ENCODE data around the gene UBR3. TPM values are rescaled to one million over a fixed set of nuclear protein-coding genes. Genes with fewer than 3 reads are reported as not detected.
"Not testable (repeated sequence)": the region's sequence is repeated elsewhere in the genome, so short reads cannot be mapped to it uniquely, and the experiment has no call there.

UBR3 gene
- total and polyA plus RNA-seq, 12 donors = 21.0 to 146 (median 115) TPM

- no peaks in the 10 kb centered on the region for H3K9me3 ChIP-seq
- ATAC-seq (no peak), DNase-seq (no peak)
- H3K27me3 ChIP-seq = no peaks in the 10 kb centered on the region
- TF ChIP-seq, protein P1, sequence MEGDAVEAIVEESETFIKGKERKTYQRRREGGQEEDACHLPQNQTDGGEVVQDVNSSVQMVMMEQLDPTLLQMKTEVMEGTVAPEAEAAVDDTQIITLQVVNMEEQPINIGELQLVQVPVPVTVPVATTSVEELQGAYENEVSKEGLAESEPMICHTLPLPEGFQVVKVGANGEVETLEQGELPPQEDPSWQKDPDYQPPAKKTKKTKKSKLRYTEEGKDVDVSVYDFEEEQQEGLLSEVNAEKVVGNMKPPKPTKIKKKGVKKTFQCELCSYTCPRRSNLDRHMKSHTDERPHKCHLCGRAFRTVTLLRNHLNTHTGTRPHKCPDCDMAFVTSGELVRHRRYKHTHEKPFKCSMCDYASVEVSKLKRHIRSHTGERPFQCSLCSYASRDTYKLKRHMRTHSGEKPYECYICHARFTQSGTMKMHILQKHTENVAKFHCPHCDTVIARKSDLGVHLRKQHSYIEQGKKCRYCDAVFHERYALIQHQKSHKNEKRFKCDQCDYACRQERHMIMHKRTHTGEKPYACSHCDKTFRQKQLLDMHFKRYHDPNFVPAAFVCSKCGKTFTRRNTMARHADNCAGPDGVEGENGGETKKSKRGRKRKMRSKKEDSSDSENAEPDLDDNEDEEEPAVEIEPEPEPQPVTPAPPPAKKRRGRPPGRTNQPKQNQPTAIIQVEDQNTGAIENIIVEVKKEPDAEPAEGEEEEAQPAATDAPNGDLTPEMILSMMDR (IDR thresholded peaks at IDR 0.05) = no peak
- intact Hi-C loops (cut with DNase I) = loop anchor here in 5 of 10 donors (2.0 to 10.0 kb wide), 5 partner anchors 99 to 474 kb away; partner anchors contain the start of genes UBR3 (in 3 of the 5) and METTL5 (in 2 of the 5)
- peaks cover 0 to 84% (median 16%) of the 10 kb centered on the region in 9 donors for H3K36me3 ChIP-seq
- no peaks in the 10 kb centered on the region for H3K4me1 ChIP-seq
- 96 to 98% methylated on average over 2 of the region's 2 CpGs for WGBS, 2 donors
- no peak overlapping the region for H3K27ac ChIP-seq
- no peak overlapping the region for H3K4me3 ChIP-seq
Measured at GRCh38 chr2:169925968-169926367, 98.7 kb downstream of the UBR3 start.

GRCh38 chr2:169928463-169928864, 101.2 kb downstream of the UBR3 start:
- no peaks in the 10 kb centered on the region for H3K27me3 ChIP-seq
- H3K4me1 ChIP-seq = peaks cover 0 to 3% (median 0%) of the 10 kb centered on the region in 9 donors
- DNase-seq = peak in 1 of 2 donors; percentile 8
- peak in 1 of 8 donors; percentile 38 for ATAC-seq
- H3K4me3 ChIP-seq = no peak overlapping the region
- H3K36me3 ChIP-seq = peaks cover 0 to 86% (median 16%) of the 10 kb centered on the region in 9 donors
- H3K27ac ChIP-seq = no peak overlapping the region
- H3K9me3 ChIP-seq = no peaks in the 10 kb centered on the region
- intact Hi-C loops (cut with DNase I) = loop anchor here in 8 of 10 donors (2.0 to 10.0 kb wide), 6 partner anchors 101 to 476 kb away; partner anchors contain the start of genes METTL5 (in 4 of the 8) and UBR3 (in 4 of the 8)
- TF ChIP-seq, protein P1 (IDR thresholded peaks at IDR 0.05) = peak; percentile 56 to 82 (median 72)
- 54 to 67% methylated on average over 1 of the region's 1 CpG for WGBS, 2 donors

DNA sequence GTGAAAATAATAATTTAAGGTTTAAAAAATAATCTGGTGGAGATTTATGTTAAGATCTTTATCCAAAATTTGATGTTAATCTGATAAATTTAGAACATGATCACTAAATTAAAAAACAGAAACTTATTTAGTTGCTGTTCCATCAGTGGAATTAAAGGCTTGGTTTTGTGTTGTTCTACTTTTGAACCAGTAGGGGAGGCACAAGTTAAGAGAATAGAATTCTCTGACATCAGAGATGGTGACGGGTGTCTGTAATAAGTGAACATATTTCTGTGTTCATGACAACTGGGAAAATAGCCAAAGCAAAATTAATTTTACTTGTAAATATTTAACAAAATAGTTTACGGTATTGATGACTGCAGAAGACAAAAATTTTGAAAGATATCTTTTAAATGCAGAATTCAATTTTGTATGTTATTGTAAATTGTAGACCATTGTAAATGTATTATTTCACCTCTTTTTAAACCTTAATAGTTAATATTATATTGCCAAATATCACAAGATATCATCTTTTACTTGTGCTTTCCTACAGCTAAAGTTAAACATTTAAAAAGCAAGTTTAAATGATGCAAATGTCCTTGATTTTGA, 106.0 kb downstream of the UBR3 start:
- Histone ChIP-seq H3K9me3 (no peaks in the 10 kb centered on the region), H3K4me3 (no peak overlapping the region), H3K4me1 (peaks cover 0 to 4% (median 0%) of the 10 kb centered on the region in 9 donors), H3K36me3 (peaks cover 0 to 76% (median 3%) of the 10 kb centered on the region in 9 donors), H3K27ac (no peak overlapping the region), H3K27me3 (no peaks in the 10 kb centered on the region)
- WGBS, 2 donors = 51 to 61% methylated on average over 2 of the region's 2 CpGs
- TF ChIP-seq, protein P1 (IDR thresholded peaks at IDR 0.05) = peak; percentile 38 to 70 (median 63)
- no peak for DNase-seq
- peak in 3 of 8 donors; percentile 38 to 67 (median 65) for ATAC-seq
- intact Hi-C loops (cut with DNase I) = no loop called here

DNA sequence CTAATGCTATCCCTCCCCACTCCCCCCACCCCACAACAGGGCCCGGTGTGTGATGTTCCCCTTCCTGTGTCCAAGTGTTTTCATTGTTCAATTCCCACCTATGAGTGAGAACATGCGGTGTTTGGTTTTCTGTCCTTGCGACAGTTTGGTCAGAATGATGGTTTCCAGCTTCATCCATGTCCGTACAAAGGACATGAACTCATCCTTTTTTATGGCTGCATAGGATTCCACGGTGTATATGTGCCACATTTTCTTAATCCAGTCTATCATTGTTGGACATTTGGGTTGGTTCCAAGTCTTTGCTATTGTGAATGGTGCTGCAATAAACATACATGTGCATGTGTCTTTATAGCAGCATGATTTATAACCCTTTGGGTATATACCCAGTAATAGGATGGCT, 109.4 kb downstream of the UBR3 start:
- H3K4me3 ChIP-seq; DNase-seq; H3K27ac ChIP-seq; H3K9me3 ChIP-seq; ATAC-seq; intact Hi-C loops (cut with DNase I); H3K27me3 ChIP-seq: not testable (repeated sequence)
- WGBS, 2 donors = 98 to 100% methylated on average over 5 of the region's 5 CpGs
- Histone ChIP-seq H3K4me1 (peaks cover 0 to 10% (median 0%) of the 10 kb centered on the region in 9 donors), H3K36me3 (peaks cover 0 to 76% (median 4%) of the 10 kb centered on the region in 9 donors)

GRCh38 chr2:169945515-169945914, 118.3 kb downstream of the UBR3 start:
- peaks cover 0 to 96% (median 10%) of the 10 kb centered on the region in 9 donors for H3K36me3 ChIP-seq
- H3K4me3 ChIP-seq = no peak overlapping the region

More at GRCh38 chr2:169945515-169945914, 118.3 kb downstream of the UBR3 start:
- ATAC-seq (no peak), DNase-seq (no peak)
- intact Hi-C loops (cut with DNase I) = loop anchor here in 1 of 10 donors (10.0 kb wide), 1 partner anchor 869 kb away; the partner anchor contains the start of gene GAD1
- 96% methylated on average over 1 of the region's 1 CpG for WGBS, 2 donors
- peaks cover 0 to 18% (median 4%) of the 10 kb centered on the region in 9 donors for H3K4me1 ChIP-seq
- no peaks in the 10 kb centered on the region for H3K27me3 ChIP-seq
- no peaks in the 10 kb centered on the region for H3K9me3 ChIP-seq
- no peak overlapping the region for H3K27ac ChIP-seq
- TF ChIP-seq, protein P1 (IDR thresholded peaks at IDR 0.05) = no peak

Measured in heart right ventricle (tissue), 16 donors.